ENCODE data around the gene GGA1. TPM values are rescaled to one million over a fixed set of nuclear protein-coding genes. Genes with fewer than 3 reads are reported as not detected.

GGA1 gene
- total and polyA plus RNA-seq, 10 of the 15 experiments (the other 5 are each of a cell fraction or from before 2014, with no cell fraction given) = 1.4 to 79.4 (median 44.4) TPM

DNA sequence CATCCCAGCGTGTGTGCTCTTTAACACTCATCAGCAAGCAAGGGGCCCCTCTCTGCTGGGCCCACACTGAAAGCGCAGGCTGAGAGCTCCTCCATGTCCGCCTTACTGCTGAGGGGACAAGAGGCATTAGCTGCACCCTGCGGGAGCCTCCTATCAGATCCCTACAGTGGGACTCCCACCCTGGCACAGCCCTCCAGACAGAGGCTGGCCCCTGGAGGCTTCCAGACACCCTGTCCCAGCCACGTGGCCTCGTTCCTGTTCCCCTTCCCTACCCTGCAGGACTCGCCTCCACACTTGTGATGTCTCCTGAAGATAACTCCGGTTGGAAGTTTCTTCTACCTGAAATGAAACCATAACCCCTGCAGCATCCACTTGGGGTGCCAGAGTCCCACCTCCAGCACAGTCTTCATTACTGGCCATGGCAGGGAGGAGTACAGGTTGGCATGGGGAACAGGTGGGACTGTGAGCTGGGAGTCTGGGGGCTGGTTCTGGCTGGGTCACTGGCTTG lies 25.8 kb downstream of the GGA1 start (continued):
- TF ChIP-seq, protein P1, sequence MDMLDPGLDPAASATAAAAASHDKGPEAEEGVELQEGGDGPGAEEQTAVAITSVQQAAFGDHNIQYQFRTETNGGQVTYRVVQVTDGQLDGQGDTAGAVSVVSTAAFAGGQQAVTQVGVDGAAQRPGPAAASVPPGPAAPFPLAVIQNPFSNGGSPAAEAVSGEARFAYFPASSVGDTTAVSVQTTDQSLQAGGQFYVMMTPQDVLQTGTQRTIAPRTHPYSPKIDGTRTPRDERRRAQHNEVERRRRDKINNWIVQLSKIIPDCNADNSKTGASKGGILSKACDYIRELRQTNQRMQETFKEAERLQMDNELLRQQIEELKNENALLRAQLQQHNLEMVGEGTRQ (IDR thresholded peaks at IDR 0.05; ENCODE audit: borderline replicate concordance, low read depth, low read length) = no peak
- TF ChIP-seq BCL11A (IDR thresholded peaks at IDR 0.05; ENCODE audit: low read depth, low read length) = no peak
- TF ChIP-seq CHD1 (IDR thresholded peaks at IDR 0.05; ENCODE audit: low read depth, low read length) = no peak
- TF ChIP-seq, protein P2, sequence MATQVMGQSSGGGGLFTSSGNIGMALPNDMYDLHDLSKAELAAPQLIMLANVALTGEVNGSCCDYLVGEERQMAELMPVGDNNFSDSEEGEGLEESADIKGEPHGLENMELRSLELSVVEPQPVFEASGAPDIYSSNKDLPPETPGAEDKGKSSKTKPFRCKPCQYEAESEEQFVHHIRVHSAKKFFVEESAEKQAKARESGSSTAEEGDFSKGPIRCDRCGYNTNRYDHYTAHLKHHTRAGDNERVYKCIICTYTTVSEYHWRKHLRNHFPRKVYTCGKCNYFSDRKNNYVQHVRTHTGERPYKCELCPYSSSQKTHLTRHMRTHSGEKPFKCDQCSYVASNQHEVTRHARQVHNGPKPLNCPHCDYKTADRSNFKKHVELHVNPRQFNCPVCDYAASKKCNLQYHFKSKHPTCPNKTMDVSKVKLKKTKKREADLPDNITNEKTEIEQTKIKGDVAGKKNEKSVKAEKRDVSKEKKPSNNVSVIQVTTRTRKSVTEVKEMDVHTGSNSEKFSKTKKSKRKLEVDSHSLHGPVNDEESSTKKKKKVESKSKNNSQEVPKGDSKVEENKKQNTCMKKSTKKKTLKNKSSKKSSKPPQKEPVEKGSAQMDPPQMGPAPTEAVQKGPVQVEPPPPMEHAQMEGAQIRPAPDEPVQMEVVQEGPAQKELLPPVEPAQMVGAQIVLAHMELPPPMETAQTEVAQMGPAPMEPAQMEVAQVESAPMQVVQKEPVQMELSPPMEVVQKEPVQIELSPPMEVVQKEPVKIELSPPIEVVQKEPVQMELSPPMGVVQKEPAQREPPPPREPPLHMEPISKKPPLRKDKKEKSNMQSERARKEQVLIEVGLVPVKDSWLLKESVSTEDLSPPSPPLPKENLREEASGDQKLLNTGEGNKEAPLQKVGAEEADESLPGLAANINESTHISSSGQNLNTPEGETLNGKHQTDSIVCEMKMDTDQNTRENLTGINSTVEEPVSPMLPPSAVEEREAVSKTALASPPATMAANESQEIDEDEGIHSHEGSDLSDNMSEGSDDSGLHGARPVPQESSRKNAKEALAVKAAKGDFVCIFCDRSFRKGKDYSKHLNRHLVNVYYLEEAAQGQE (IDR thresholded peaks at IDR 0.05; ENCODE audit: low read depth, low read length) = no peak
- TF ChIP-seq, protein P3, sequence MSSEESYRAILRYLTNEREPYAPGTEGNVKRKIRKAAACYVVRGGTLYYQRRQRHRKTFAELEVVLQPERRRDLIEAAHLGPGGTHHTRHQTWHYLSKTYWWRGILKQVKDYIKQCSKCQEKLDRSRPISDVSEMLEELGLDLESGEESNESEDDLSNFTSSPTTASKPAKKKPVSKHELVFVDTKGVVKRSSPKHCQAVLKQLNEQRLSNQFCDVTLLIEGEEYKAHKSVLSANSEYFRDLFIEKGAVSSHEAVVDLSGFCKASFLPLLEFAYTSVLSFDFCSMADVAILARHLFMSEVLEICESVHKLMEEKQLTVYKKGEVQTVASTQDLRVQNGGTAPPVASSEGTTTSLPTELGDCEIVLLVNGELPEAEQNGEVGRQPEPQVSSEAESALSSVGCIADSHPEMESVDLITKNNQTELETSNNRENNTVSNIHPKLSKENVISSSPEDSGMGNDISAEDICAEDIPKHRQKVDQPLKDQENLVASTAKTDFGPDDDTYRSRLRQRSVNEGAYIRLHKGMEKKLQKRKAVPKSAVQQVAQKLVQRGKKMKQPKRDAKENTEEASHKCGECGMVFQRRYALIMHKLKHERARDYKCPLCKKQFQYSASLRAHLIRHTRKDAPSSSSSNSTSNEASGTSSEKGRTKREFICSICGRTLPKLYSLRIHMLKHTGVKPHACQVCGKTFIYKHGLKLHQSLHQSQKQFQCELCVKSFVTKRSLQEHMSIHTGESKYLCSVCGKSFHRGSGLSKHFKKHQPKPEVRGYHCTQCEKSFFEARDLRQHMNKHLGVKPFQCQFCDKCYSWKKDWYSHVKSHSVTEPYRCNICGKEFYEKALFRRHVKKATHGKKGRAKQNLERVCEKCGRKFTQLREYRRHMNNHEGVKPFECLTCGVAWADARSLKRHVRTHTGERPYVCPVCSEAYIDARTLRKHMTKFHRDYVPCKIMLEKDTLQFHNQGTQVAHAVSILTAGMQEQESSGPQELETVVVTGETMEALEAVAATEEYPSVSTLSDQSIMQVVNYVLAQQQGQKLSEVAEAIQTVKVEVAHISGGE (CRISPR knock-in tag; IDR thresholded peaks at IDR 0.05) = no peak
- TF ChIP-seq RAD51 (IDR thresholded peaks at IDR 0.05) = no peak
- TF ChIP-seq BACH1 (IDR thresholded peaks at IDR 0.05; ENCODE audit: borderline replicate concordance) = no peak
- TF ChIP-seq POLR2AphosphoS5 (IDR thresholded peaks at IDR 0.05; ENCODE audit: low read length) = peak; percentile 32
- no peak for TF ChIP-seq HDAC2 (IDR thresholded peaks at IDR 0.05)
- no peak for TF ChIP-seq MTA2 (IDR thresholded peaks at IDR 0.05; ENCODE audit: low read depth)
- no peak for TF ChIP-seq MEF2B (IDR thresholded peaks at IDR 0.05; ENCODE audit: partially characterized antibody, poor library complexity, severe bottlenecking)
- TF ChIP-seq TBL1XR1 (IDR thresholded peaks at IDR 0.05; ENCODE audit: low read depth, low read length) = no peak
- TF ChIP-seq WRNIP1 (IDR thresholded peaks at IDR 0.05; ENCODE audit: borderline replicate concordance, low read depth, low read length) = no peak
- no peak for TF ChIP-seq SREBF1 (IDR thresholded peaks at IDR 0.05; ENCODE audit: low read length)
- TF ChIP-seq EZH2 (IDR thresholded peaks at IDR 0.05; ENCODE audit: borderline replicate concordance, control insufficient read depth, low read depth, low read length) = no peak
- no peak for TF ChIP-seq TCF7 (IDR thresholded peaks at IDR 0.05; ENCODE audit: borderline replicate concordance)
- TF ChIP-seq, protein P4, sequence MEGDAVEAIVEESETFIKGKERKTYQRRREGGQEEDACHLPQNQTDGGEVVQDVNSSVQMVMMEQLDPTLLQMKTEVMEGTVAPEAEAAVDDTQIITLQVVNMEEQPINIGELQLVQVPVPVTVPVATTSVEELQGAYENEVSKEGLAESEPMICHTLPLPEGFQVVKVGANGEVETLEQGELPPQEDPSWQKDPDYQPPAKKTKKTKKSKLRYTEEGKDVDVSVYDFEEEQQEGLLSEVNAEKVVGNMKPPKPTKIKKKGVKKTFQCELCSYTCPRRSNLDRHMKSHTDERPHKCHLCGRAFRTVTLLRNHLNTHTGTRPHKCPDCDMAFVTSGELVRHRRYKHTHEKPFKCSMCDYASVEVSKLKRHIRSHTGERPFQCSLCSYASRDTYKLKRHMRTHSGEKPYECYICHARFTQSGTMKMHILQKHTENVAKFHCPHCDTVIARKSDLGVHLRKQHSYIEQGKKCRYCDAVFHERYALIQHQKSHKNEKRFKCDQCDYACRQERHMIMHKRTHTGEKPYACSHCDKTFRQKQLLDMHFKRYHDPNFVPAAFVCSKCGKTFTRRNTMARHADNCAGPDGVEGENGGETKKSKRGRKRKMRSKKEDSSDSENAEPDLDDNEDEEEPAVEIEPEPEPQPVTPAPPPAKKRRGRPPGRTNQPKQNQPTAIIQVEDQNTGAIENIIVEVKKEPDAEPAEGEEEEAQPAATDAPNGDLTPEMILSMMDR (IDR thresholded peaks at IDR 0.05 in 2 of 3, conservative IDR thresholded peaks at IDR 0.05 in 1 of 3; ENCODE audit: control insufficient read depth in 2 of 3, extremely low read depth in 1 of 3, insufficient read depth in 1 of 3, low read depth in 3 of 3, low read length in 3 of 3) = peak; percentile 29 to 49 (median 43)
- TF ChIP-seq RUNX3 (IDR thresholded peaks at IDR 0.05; ENCODE audit: low read length) = no peak
- peak; percentile 8; the same call in 1 of the 2 replicates for TF ChIP-seq SPI1 (IDR thresholded peaks at IDR 0.05; ENCODE audit: borderline replicate concordance, insufficient read depth, low read depth, low read length)
- TF ChIP-seq NR2F1 (conservative IDR thresholded peaks at IDR 0.05) = no peak

All from GM12878 (cell line).